Thyroid gland (tissue), 4 donors: ENCODE data around the gene MYMK.

Experiments
- POLR2A ChIP-seq, 2 donors: fragments of 450-650 bp; IDR thresholded peaks; one replicate each; pipeline ENCODE4 v1.6.1; 2017; ENCODE audit warnings: antibody characterized with exemption in 2 of 2, mild to moderate bottlenecking in 2 of 2, moderate library complexity in 1 of 2
- TF ChIP-seq, protein P1 (sequence below), 6 experiments: fragments of 200-600 bp in 3 of 6; fragments of 450-650 bp in 3 of 6; sonication (generic) in 3 of 6; IDR thresholded peaks; one replicate each; pipeline ENCODE4 v1.5.1; 2016 to 2019; ENCODE audit warnings: antibody characterized with exemption in 6 of 6, mild to moderate bottlenecking in 2 of 6, inconsistent platforms in 1 of 6, moderate library complexity in 1 of 6

DNA sequence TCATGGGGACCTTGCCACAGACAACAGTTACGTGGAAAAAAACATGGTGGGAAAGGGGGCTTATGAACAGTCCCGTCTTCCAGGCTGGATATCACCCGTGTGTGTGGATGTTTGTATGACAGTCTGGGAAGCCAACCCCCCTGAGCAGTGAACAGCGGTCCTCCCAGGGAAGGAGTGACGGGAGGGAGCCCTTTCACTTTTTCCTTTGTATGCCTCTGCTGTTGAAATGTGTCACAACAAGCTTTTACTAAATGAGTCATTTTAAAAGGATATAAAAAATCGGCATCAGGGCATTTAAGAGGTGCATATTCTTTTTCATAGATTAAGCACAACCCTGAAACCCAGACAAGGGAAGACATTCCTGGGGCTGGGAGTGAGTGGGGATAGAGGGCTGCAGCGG lies 5.1 kb downstream of the MYMK start:
- TF ChIP-seq, protein P1, sequence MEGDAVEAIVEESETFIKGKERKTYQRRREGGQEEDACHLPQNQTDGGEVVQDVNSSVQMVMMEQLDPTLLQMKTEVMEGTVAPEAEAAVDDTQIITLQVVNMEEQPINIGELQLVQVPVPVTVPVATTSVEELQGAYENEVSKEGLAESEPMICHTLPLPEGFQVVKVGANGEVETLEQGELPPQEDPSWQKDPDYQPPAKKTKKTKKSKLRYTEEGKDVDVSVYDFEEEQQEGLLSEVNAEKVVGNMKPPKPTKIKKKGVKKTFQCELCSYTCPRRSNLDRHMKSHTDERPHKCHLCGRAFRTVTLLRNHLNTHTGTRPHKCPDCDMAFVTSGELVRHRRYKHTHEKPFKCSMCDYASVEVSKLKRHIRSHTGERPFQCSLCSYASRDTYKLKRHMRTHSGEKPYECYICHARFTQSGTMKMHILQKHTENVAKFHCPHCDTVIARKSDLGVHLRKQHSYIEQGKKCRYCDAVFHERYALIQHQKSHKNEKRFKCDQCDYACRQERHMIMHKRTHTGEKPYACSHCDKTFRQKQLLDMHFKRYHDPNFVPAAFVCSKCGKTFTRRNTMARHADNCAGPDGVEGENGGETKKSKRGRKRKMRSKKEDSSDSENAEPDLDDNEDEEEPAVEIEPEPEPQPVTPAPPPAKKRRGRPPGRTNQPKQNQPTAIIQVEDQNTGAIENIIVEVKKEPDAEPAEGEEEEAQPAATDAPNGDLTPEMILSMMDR (IDR thresholded peaks at IDR 0.05), result no peak
- TF ChIP-seq POLR2A (IDR thresholded peaks at IDR 0.05), result no peak
